Subcutaneous adipose tissue (tissue), 4 donors: ENCODE data around the gene ARMC7. TPM values are rescaled to one million over a fixed set of nuclear protein-coding genes. Genes with fewer than 3 reads are reported as not detected.

Source experiments
- CTCF ChIP-seq: fragments of 450-650 bp; IDR thresholded peaks from one replicate; pipeline ENCODE4 v1.5.1; 2016; ENCODE audit warnings: low read depth, mild to moderate bottlenecking, control low read depth, antibody characterized with exemption, moderate library complexity
- total RNA-seq, 4 donors: library from RNA; depleted of rRNA; stranded (reverse); fragments of >200 nt; gene quantifications; one replicate each; pipeline ENCODE4 v1.1.0, GENCODE V29; 2016

The ARMC7 gene
- total RNA-seq, 4 donors from 2014 or later = 3.1 to 7.0 (median 6.1) TPM

DNA sequence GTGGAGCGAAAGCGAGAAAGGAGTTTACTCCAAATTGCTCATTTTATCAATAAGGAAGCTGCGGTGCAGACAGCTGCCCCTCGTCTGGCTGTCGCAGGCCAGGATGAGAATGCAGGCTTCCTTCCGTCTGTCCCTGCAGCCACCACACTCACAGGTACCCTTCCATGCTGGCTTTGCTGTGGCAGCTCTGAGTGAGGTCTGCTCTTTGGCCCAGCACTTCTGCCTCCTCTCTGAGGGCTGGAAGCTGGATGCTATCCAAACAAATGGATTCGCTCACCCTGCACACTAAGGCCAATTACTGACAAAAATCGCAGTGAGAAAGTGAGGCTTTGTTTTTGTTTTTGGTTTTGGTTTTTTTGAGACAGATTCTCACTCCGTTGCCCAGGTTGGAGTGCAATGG lies 7.0 kb downstream of the ARMC7 start:
- no peak for TF ChIP-seq CTCF

DNA sequence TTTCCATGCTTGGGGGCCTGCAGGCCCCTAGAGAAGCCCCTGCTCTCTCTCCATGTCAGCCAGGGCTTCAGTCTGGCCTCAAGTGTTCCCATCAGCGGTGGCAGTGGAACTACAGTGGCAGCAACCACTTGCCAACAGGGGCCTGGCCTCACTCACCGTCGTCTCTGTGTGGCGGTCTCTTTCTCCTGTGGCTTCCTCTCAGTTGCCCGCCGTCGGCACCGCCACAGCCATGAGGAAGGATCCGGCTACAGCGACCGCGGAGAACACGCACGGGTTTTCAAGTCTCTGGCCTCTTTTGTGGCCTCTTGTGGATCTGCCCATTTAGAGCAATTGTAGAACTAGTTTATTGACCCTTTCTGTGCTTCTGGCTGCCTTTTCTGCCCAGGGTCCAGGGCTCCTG lies 8.5 kb downstream of the ARMC7 start:
- TF ChIP-seq CTCF = no peak

DNA sequence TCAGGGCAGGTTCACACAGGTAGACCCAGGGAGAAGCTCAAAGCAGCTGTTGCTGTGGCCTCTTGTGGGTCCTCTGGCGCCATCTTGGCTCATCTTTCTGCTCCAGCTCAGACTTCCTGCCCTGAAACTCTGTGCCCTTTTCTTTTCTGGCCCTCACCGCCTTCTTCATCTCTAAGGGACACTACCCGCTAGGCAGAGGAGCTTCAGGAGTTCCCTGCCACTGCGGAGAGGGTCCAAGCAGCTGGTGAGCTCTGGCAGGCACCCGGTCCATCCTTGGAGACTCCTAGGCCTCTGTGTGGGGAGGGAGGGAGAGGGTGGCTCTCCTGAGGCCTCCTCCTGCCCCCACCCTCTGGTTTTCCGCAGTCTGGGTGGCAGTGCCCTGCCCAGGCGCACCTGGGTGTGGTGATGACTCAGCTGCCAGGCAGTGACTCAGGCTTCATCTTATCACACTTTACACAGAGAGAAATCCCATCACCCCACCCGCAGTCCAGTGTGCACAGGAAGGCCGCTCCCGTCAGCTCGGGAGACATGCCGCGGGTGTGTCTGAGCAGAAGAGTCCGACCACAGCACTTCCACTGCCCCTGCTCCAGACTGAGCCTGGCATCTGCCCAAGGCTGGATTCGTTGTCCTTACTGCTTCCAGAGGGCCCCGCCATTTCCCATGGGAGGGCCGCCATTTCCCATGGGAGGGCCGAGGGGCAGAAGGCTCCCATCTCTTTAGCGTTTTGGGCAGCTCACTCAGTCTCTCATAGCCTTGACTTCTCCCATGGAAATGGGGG lies 14.5 kb downstream of the ARMC7 start:
- no peak for TF ChIP-seq CTCF

DNA sequence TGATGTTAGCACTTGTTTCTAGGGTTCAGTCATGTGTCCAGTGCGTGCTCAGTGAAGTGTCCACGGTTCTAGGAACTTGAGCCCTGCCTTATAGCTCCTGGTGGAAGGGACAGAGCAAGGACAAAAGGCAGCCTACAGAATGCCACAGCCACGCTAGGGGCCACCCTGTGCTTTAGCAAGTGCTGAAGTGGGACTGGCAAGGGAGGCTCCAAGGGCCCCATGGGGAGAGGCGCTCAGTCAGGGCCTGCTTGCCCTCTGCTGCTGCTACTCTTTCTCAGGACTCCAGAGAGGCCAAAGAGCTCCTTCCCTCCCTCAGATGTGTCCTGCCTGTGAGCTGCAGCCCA lies 15.0 kb downstream of the ARMC7 start:
- TF ChIP-seq CTCF = no peak

DNA sequence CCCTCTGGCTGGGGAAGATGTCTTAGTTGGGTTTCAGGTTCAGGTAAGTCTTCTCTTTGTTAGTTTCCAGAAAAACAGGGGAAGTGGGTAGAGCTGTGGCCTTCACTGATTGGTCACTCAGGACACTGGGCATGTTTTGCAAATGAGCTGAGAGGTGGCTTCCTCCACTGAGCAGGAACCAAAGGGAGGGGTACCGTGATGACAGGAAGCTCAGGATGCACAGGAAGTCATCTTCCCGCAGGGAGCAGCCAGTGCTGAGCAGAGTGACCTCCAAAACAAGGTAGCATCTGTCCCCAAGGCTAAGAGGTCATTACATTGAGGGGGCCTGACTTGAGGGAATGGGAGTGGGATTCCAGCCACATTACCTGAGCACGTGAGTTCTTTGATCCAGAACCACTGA lies 16.2 kb downstream of the ARMC7 start:
- TF ChIP-seq CTCF = no peak

DNA sequence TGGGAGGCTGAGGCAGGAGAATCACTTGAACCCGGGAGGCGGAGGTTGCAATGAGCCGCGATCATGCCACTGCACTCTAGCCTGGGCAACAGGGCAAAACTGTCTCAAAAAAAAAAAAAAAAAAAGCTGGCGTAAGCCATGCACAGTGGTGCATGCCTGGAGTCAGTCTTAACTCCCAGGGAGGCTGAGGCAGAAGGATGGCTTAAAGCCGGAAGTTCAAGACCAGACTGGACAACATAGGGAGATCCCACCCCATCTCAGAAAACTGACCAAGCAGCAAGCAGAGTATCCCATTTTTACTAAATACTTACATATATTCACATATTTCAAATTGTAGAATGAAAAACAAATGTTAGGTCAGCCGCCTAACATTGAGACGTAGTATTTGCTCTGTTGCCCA lies 17.2 kb downstream of the ARMC7 start:
- TF ChIP-seq CTCF = no peak

- TF ChIP-seq CTCF = no peak
These were observed 19.1 kb downstream of the ARMC7 start for GRCh38 chr17:75128694-75129505.
